Coronary artery (tissue), 2 donors: ENCODE measurements around the gene RAB40C.

ENCODE experiments used
- DNase-seq: peaks from one replicate; pipeline ENCODE4 v3.0.0-alpha.2; 2017; ENCODE audit warnings: low spot score
- H3K27ac ChIP-seq, 2 donors: fragments of 200-600 bp; sonication (generic); one replicate each; pipeline ENCODE4 v1.5.1; 2016 to 2019
- H3K4me3 ChIP-seq: fragments of 200-600 bp; sonication (generic); 2 replicates; pipeline ENCODE4 v1.5.1; 2016; ENCODE audit warnings: mild to moderate bottlenecking, moderate library complexity
- CTCF ChIP-seq: fragments of 200-600 bp; sonication (generic); IDR thresholded peaks from one replicate; pipeline ENCODE4 v1.5.1; 2019; ENCODE audit warnings: antibody characterized with exemption

The RAB40C gene

GRCh38 chr16:572865-573650, 16.8 kb upstream of the RAB40C start:
- DNase-seq = no peak
- TF ChIP-seq CTCF = no peak

GRCh38 chr16:574021-574760, 15.7 kb upstream of the RAB40C start:
- Histone ChIP-seq H3K27ac (no peak overlapping the region), H3K4me3 (no peak overlapping the region)
- TF ChIP-seq CTCF = no peak
- no peak for DNase-seq

More at GRCh38 chr16:572865-573650, 16.8 kb upstream of the RAB40C start:
- H3K4me3 ChIP-seq = no peak overlapping the region
- no peak overlapping the region for H3K27ac ChIP-seq

GRCh38 chr16:575354-576196, 14.3 kb upstream of the RAB40C start:
- H3K4me3 ChIP-seq = no peak overlapping the region
- no peak for TF ChIP-seq CTCF
- DNase-seq = no peak
- H3K27ac ChIP-seq = no peak overlapping the region

- Histone ChIP-seq H3K27ac (no peak overlapping the region), H3K4me3 (no peak overlapping the region)
- no peak for DNase-seq
- no peak for TF ChIP-seq CTCF
Measured at GRCh38 chr16:576197-576822, 13.6 kb upstream of the RAB40C start.

- DNase-seq = no peak
- no peak for TF ChIP-seq CTCF
- no peak overlapping the region for H3K4me3 ChIP-seq
- no peak overlapping the region for H3K27ac ChIP-seq
Measured at GRCh38 chr16:576823-577201, 13.1 kb upstream of the RAB40C start.

GRCh38 chr16:577796-578195, 12.1 kb upstream of the RAB40C start:
- no peak overlapping the region for H3K4me3 ChIP-seq
- no peak overlapping the region for H3K27ac ChIP-seq
- DNase-seq = no peak
- no peak for TF ChIP-seq CTCF
